OCI-LY1 (cell line): ENCODE data around the gene NEMF.

Source experiments
- H2AFZ ChIP-seq: fragments of 200-600 bp; sonication (generic), shearing (Covaris generic); 2 replicates; pipeline ENCODE4 v1.6.0; 2014; ENCODE audit warnings: antibody characterized with exemption, mild to moderate bottlenecking, low read length
- H3F3A ChIP-seq: fragments of 200-600 bp; sonication (generic), shearing (Covaris generic); 2 replicates; pipeline ENCODE4 v1.6.0; 2014; ENCODE audit warnings: mild to moderate bottlenecking, antibody characterized with exemption, low read length, moderate library complexity; ENCODE audit not compliant: insufficient read depth
- H3K27ac ChIP-seq: fragments of 200-600 bp; sonication (generic); 2 replicates; pipeline ENCODE4 v1.5.1; 2014; ENCODE audit warnings: low read length, mixed run types, mild to moderate bottlenecking, low read depth; ENCODE audit not compliant: poor library complexity, severe bottlenecking
- H3K27me3 ChIP-seq: fragments of 200-600 bp; sonication (generic); 2 replicates; pipeline ENCODE4 v1.6.0; 2014; ENCODE audit warnings: antibody characterized with exemption, mild to moderate bottlenecking, low read length, moderate library complexity; ENCODE audit not compliant: insufficient read depth
- H3K36me3 ChIP-seq: fragments of 200-600 bp; sonication (generic); 2 replicates; pipeline ENCODE4 v1.6.1; 2014; ENCODE audit warnings: mild to moderate bottlenecking, antibody characterized with exemption, low read length, moderate library complexity, mixed read lengths; ENCODE audit not compliant: insufficient read depth
- H3K4me1 ChIP-seq: fragments of 200-600 bp; sonication (generic); 2 replicates; pipeline ENCODE4 v1.5.1; 2014; ENCODE audit warnings: mild to moderate bottlenecking, low read length, moderate library complexity; ENCODE audit not compliant: insufficient read depth, severe bottlenecking
- H3K4me2 ChIP-seq: fragments of 200-600 bp; sonication (generic), shearing (Covaris generic); 2 replicates; pipeline ENCODE4 v1.6.1; 2014; ENCODE audit warnings: low read length
- H3K4me3 ChIP-seq: fragments of 200-600 bp; sonication (generic); 2 replicates; pipeline ENCODE4 v1.5.1; 2014; ENCODE audit warnings: low read length, low read depth, mild to moderate bottlenecking, mixed read lengths; ENCODE audit not compliant: poor library complexity, severe bottlenecking
- H3K79me2 ChIP-seq: fragments of 200-600 bp; shearing (Covaris generic); 2 replicates; pipeline ENCODE4 v1.6.1; 2016; ENCODE audit warnings: mixed run types, low read length, mixed read lengths; ENCODE audit not compliant: insufficient read depth
- H3K9ac ChIP-seq: fragments of 200-600 bp; sonication (generic), shearing (Covaris generic); 2 replicates; pipeline ENCODE4 v1.6.1; 2014; ENCODE audit warnings: mild to moderate bottlenecking, low read length, mixed read lengths
- H3K9me2 ChIP-seq: fragments of 200-600 bp; sonication (generic), shearing (Covaris generic); 2 replicates; pipeline ENCODE4 v1.6.1; 2014; ENCODE audit warnings: low read depth, mild to moderate bottlenecking, low read length, mixed read lengths
- H3K9me3 ChIP-seq: fragments of 200-600 bp; shearing (Covaris generic); 2 replicates; pipeline ENCODE4 v1.6.1; 2014; ENCODE audit warnings: low read length, mixed read lengths
- H4K20me1 ChIP-seq: fragments of 200-600 bp; sonication (generic), shearing (Covaris generic); 2 replicates; pipeline ENCODE4 v1.6.0; 2016; ENCODE audit warnings: mild to moderate bottlenecking, low read length; ENCODE audit not compliant: insufficient read depth
- EZH2 ChIP-seq: fragments of 200-600 bp; sonication (generic), shearing (Covaris generic); IDR thresholded peaks from 2 replicates; pipeline ENCODE4 v1.8.0; 2017; ENCODE audit warnings: borderline replicate concordance, mixed run types, mild to moderate bottlenecking, antibody characterized with exemption, low read length, moderate library complexity, mixed read lengths
- TF ChIP-seq, protein P1 (sequence below): fragments of 200-600 bp; sonication (generic), shearing (Covaris generic); IDR thresholded peaks from 2 replicates; pipeline ENCODE4 v1.5.1; 2017; ENCODE audit warnings: mild to moderate bottlenecking, antibody characterized with exemption, low read length, moderate library complexity, mixed read lengths

NEMF gene

DNA sequence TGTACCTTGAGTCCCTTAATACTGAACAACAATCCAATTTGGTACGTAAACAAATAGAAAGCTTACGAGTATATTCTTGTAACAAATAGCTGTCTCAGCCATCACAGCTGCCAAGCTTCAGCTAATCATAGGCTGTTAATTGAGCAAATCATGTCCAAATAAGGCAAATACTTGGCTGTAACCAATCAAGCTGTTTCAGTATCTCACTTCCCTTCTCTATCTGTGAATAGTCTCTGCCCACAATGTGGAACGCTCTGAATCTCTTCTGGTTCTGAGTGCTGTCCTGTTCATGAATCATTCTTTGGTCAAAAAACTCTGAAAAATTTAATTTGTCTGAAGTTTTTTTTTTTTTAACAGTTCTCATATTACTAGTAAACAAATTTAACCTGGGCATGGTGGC is 5.8 kb upstream of the NEMF start:
- TF ChIP-seq, protein P1, sequence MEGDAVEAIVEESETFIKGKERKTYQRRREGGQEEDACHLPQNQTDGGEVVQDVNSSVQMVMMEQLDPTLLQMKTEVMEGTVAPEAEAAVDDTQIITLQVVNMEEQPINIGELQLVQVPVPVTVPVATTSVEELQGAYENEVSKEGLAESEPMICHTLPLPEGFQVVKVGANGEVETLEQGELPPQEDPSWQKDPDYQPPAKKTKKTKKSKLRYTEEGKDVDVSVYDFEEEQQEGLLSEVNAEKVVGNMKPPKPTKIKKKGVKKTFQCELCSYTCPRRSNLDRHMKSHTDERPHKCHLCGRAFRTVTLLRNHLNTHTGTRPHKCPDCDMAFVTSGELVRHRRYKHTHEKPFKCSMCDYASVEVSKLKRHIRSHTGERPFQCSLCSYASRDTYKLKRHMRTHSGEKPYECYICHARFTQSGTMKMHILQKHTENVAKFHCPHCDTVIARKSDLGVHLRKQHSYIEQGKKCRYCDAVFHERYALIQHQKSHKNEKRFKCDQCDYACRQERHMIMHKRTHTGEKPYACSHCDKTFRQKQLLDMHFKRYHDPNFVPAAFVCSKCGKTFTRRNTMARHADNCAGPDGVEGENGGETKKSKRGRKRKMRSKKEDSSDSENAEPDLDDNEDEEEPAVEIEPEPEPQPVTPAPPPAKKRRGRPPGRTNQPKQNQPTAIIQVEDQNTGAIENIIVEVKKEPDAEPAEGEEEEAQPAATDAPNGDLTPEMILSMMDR: no peak
- TF ChIP-seq EZH2: no peak
- no peaks in the 10 kb centered on the region for H4K20me1 ChIP-seq
- H3K36me3 ChIP-seq: no peaks in the 10 kb centered on the region
- no peak overlapping the region for H3K4me2 ChIP-seq
- no peaks in the 10 kb centered on the region for H3K9me2 ChIP-seq
- no peaks in the 10 kb centered on the region for H3K27me3 ChIP-seq
- no peaks in the 10 kb centered on the region for H3K79me2 ChIP-seq
- H3K4me3 ChIP-seq: no peak overlapping the region
- peaks cover 3% of the 10 kb centered on the region; the same call in 1 of the 2 replicates for H3F3A ChIP-seq
- H3K9me3 ChIP-seq: no peaks in the 10 kb centered on the region
- peak overlapping the region; percentile 16 for H3K27ac ChIP-seq
- H2AFZ ChIP-seq: no peak overlapping the region
- no peak overlapping the region for H3K9ac ChIP-seq
- H3K4me1 ChIP-seq: peaks cover 25% of the 10 kb centered on the region

DNA sequence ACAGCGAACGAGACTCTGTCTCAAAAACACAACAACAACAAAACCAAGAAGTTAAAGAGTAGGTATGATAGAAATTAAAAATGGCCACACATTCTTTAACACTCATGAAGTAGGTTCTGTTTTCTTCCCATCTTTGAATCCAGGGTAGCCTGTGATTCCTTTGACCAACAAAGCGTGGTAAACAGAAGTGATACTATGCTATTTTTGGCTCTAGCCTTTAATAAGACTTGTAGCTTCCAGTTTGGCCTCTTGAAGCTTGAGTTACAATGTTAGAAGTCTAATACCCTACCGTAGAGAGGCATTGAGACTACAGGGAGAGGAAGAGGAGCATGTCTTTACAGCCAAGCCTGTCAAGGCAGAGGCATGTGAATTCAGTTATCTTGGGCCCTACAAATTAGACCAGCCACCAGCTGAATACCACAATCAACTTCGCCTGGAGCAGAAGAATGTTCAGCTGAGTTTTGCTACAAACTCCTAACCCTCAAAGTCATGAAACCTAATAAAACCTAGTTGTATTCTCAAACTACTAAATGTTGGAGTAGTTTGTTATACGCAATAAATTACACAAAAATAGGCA is 4.9 kb upstream of the NEMF start:
- Histone ChIP-seq H3K4me2 (no peak overlapping the region), H3K27me3 (no peaks in the 10 kb centered on the region), H3F3A (peaks cover 3% of the 10 kb centered on the region; the same call in 1 of the 2 replicates), H3K79me2 (peaks cover under 1% of the 10 kb centered on the region; the same call in 1 of the 2 replicates), H3K4me3 (no peak overlapping the region), H3K36me3 (no peaks in the 10 kb centered on the region), H3K27ac (peak overlapping the region; percentile 8), H3K4me1 (peaks cover 27% of the 10 kb centered on the region), H3K9me2 (no peaks in the 10 kb centered on the region), H3K9ac (no peak overlapping the region), H4K20me1 (no peaks in the 10 kb centered on the region), H2AFZ (peak overlapping the region; percentile 72; the same call in 1 of the 2 replicates), H3K9me3 (no peaks in the 10 kb centered on the region)
- TF ChIP-seq, protein P1: no peak
- TF ChIP-seq EZH2: no peak

DNA sequence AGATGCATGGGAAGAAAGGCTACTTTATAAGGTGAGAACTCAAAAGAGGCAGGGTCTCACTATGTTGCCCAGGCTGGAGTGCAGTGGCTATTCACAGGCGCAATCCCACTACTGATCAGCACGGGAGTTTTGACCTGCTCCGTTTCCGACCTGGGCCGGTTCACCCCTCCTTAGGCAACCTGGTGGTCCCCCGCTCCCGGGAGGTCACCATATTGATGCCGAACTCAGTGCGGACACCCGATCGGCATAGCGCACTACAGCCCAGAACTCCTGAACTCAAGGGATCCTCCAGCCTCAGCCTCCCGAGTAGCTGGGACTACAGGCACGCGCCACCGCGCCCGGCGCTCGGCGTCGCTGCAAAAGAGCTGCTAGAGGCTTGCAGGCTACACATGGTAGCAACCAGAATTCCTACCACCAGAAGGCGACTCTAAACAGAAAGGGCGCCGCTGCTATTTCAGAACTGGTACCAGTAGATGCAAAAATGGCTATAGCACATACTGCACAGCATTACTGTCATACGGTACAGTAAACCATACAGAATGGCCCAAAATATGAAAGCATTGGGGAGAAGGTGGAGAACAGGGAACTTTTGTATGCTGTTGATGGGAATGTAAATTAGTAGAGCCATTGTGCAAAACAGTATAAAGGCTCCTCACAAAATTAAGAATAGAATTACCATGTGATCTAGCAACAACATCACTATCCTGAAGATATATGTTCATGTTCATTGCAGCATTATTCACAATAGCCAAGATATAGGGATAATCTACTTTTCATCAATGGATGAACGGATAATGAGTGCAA is 1.2 kb upstream of the NEMF start:
- no peak for TF ChIP-seq EZH2
- TF ChIP-seq, protein P1: peak; percentile 69

More for the DNA sequence above, 1.2 kb upstream of the NEMF start:
- Histone ChIP-seq H3K9ac (no peak overlapping the region), H3K4me1 (peaks cover 32% of the 10 kb centered on the region), H3K27ac (no peak overlapping the region), H3K27me3 (no peaks in the 10 kb centered on the region), H3K4me3 (peak overlapping the region; percentile 87), H3K4me2 (peak overlapping the region; percentile 74; the same call in 1 of the 2 replicates), H3K9me2 (no peaks in the 10 kb centered on the region), H3K9me3 (no peaks in the 10 kb centered on the region), H3F3A (peaks cover 3% of the 10 kb centered on the region; the same call in 1 of the 2 replicates), H3K36me3 (peaks cover 20% of the 10 kb centered on the region), H3K79me2 (peaks cover 18% of the 10 kb centered on the region), H2AFZ (no peak overlapping the region), H4K20me1 (no peaks in the 10 kb centered on the region)
